Measurements from ENCODE around the gene RNF123.

Gene RNF123

DNA sequence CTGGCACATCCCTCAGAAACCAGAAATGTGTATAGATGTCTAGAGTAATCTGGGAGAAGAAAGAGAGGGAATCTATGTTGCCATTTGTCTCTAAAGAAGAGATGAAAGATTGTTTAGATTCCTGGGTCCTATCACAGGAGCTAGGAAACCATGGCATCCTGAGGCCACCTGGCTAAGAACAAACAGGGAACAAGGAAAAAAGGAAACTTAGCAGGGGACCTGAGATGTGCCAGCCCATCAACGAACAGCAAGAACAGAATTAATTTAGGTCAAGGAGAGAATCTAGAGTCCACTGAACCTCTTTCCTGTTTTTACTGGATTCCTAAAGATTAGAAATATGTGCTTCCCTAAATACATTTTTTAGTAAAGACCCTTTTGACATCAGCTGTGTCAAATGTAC lies 66.7 kb downstream of the RNF123 start:
- no peak for DNase-seq

DNA sequence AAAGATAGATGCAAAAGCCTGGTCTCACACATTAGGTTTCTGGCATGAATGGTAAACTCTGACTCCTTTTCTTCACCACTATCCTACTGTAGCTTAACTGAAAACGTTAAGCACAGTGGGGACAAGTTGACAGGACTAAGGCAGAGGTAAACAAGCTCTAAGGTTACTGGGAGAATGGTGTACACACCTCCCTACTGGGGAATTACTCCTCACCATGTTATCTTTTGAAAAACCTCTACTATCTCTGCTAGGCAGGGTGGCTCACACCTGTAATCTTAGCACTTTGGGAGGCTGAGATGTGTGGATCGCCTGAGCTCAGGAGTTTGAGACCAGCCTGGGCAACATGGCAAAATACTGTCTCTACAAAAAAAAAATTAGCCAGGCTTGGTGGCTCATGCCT lies 67.8 kb downstream of the RNF123 start:
- DNase-seq = no peak

DNA sequence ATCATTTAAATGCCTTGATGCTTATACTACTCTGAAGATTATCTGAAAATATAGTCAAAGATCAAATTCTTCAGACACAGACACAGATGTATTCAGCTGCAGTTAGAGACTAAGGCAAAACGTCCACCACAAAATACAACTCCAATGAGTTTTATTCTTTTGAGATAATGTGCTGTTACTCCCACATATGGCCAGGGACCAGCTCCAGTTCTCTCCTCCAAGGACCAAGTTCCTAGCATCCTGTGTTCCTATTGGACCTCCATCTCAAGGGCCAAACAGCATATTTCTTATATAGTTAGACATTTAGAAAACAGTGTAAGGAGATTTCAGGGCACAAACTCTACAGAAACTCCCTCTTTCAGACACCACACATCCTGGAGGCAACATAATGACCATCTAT lies 69.9 kb downstream of the RNF123 start:
- no peak for DNase-seq

DNA sequence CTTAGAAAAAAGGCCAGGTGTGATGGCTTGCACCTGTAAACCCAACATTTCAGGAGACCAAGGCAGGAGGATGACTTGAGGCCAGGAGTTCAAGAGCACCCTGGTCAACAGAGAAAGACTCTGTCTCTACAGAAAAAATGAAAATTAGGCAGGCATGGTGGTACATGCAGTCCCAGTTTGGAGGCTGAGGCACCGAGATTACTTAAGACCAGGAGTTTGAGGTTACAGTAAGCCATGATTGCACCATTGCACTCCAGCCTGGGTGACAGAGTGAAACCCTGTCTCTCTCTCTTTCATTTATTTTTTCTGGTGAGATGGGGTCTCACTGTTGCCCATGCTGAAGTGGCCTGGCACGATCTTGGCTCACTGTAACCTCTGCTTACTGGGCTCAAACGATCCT lies 72.3 kb downstream of the RNF123 start:
- peak; percentile 25 for DNase-seq

DNA sequence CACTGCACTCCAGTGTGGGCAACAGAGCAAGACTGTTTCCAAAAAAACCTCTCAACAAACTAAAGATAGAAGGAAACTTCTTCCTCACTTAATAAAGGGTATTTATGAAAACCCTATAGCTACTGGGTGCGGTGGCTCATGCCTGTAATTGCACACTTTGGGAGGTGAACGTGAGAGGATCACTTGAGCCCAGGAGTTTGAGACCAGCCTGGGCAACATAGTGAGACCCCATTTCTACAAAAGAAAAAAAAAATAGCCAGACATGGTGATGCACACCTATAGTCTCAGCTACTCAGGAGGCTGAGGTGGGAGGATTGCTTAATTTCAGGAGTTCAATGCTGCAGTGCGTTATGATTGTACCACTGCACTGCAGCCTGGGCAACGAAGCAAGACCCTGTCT lies 74.6 kb downstream of the RNF123 start:
- DNase-seq = no peak

DNA sequence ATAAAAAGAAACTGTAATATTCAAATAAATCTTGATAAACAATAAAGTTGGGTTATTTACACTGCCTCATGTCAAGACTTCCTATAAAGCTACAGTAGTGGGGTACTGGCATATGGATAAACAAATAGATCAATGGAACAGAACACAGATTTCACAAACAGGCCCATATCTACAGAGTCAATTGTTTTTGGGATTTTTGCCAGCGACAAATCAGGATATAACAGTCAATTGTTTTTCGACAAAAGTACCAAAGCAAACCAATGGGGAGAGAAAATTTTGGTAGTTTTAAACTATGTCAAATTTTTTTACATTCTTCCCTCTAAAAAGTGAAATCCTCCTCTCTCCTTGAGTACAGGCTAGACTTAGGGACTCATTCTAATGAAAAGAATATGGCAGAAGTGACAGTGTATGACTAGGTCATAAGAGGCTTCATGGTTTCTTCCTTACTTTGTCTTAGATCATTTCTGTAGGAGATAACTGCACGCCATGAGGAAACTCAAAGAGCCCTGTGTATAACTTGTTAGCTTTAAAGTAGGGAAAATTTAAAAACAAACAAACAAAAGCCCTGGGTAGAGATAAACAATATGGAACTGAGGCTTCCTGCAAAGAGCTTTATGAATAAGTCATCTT lies 80.0 kb downstream of the RNF123 start:
- no peak for DNase-seq

DNA sequence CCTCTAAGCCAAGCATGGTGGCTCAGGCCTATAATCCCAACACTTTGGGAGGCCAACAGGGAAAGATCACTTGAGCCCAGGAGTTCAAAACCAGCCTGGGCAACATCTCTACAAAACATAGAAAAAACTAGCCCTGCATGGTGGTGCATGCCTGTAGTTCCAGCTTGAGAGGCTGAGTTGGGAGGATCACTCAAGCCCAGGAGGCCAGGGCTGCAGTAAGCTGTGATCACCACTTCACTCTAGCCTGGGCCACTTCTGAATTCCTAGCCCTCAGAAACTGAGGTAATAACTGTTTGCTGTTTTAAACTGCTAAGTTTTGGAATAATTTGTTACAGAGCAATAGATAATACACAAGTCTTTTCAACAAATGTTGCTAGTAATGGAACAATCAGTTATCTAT lies 80.6 kb downstream of the RNF123 start:
- no peak for DNase-seq

Measured in hematopoietic multipotent progenitor cell treated with erythropoietin and hydrocortisone succinate and interleukin-3 and kit ligand, for 4 days (in vitro differentiated cells).